BE2C (cell line): ENCODE data around the gene CDCA5.

Experiments
- DNase-seq: peaks from one replicate; pipeline ENCODE4 v3.0.0-alpha.2; 2020
- H3K27me3 ChIP-seq: fragments of 250-450 bp; sonication (Bioruptor Pico); 2 replicates; pipeline ENCODE4 v1.5.1; 2020; ENCODE audit warnings: mild to moderate bottlenecking
- H3K36me3 ChIP-seq: fragments of 250-450 bp; sonication (Bioruptor Pico); 2 replicates; pipeline ENCODE4 v1.5.1; 2020; ENCODE audit warnings: mild to moderate bottlenecking
- H3K4me1 ChIP-seq: fragments of 250-450 bp; sonication (Bioruptor Pico); 2 replicates; pipeline ENCODE4 v1.5.1; 2020
- H3K4me3 ChIP-seq: 2 replicates; pipeline ENCODE4 v1.5.1; 2011; ENCODE audit warnings: low read depth, low read length
- H3K9me3 ChIP-seq: fragments of 250-450 bp; sonication (Bioruptor Pico); 2 replicates; pipeline ENCODE4 v1.5.1; 2020
- TF ChIP-seq, protein P1 (sequence below): IDR thresholded peaks from 2 replicates; pipeline ENCODE4 v1.5.1; 2012; ENCODE audit warnings: mild to moderate bottlenecking, low read depth, low read length

CDCA5 gene

DNA sequence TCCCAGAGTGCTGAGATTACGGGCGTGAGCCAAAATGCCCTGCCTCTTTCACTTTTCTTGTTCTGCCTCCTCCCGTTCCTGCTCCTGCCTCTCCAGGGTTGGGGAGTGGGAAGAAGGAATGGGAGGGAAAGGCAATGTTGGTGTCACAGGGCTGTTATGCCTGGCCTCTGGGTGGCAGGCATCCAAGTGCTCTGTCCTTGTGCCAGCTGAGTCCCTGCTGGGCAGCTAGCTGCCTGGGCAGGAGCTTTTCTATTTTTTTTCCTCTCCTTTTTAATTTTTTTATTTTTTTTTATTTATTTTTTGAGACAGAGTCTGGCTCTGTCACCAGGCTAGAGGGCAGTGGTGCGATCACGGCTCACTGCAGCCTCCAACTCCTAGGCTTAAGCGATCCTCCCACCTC, 46.9 kb downstream of the CDCA5 start:
- TF ChIP-seq, protein P1, sequence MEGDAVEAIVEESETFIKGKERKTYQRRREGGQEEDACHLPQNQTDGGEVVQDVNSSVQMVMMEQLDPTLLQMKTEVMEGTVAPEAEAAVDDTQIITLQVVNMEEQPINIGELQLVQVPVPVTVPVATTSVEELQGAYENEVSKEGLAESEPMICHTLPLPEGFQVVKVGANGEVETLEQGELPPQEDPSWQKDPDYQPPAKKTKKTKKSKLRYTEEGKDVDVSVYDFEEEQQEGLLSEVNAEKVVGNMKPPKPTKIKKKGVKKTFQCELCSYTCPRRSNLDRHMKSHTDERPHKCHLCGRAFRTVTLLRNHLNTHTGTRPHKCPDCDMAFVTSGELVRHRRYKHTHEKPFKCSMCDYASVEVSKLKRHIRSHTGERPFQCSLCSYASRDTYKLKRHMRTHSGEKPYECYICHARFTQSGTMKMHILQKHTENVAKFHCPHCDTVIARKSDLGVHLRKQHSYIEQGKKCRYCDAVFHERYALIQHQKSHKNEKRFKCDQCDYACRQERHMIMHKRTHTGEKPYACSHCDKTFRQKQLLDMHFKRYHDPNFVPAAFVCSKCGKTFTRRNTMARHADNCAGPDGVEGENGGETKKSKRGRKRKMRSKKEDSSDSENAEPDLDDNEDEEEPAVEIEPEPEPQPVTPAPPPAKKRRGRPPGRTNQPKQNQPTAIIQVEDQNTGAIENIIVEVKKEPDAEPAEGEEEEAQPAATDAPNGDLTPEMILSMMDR = no peak
- no peak for DNase-seq

DNA sequence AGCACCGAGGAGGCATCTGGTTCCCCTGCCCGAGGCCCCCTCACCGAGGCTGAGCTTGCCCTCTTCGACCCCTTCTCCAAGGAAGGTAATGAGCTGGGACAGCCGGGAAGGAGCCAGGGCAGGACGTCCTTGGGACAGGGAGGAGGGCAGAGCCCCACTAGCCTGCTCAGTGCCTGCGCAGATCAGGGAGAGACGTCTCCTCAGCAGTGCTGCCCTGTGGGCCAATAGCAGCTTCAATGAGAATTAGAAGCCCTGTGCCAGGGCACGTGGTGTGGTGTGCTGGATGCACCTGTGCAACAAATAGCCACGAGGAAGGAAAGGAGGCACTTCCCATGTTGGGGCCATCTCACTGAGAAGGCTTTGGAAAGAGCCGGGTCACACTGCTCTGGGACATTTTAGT, 48.3 kb downstream of the CDCA5 start:
- TF ChIP-seq, protein P1 = no peak

More for the DNA sequence above, 46.9 kb downstream of the CDCA5 start:
- Histone ChIP-seq H3K27me3 (no peaks in the 10 kb centered on the region; the same call in 1 of the 2 replicates), H3K36me3 (no peaks in the 10 kb centered on the region), H3K4me3 (no peak overlapping the region), H3K9me3 (no peaks in the 10 kb centered on the region), H3K4me1 (no peaks in the 10 kb centered on the region)

DNA sequence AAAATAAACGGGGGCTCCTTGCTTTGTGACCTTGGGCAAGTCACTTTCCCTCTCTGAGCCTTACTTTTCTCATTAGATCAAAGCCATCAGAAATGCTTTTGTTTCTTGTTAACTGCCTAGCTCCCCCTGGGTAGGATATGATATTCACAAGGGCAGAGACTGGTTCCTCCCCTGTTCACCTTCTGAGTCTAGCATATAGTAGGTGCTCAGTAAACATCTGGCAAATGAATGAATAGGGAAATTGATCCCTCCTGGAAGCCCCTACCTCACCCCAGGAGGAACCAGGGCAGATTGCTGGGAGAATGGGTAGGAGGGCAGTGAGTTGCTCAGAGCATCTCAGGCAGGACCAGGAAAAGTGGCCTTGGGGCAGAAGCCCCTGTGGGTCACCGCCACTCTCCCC, 49.4 kb downstream of the CDCA5 start:
- Histone ChIP-seq H3K4me1 (no peaks in the 10 kb centered on the region), H3K36me3 (no peaks in the 10 kb centered on the region)

More for the DNA sequence above, 48.3 kb downstream of the CDCA5 start:
- Histone ChIP-seq H3K36me3 (no peaks in the 10 kb centered on the region), H3K4me1 (no peaks in the 10 kb centered on the region), H3K9me3 (no peaks in the 10 kb centered on the region), H3K27me3 (no peaks in the 10 kb centered on the region), H3K4me3 (no peak overlapping the region)
- no peak for DNase-seq

DNA sequence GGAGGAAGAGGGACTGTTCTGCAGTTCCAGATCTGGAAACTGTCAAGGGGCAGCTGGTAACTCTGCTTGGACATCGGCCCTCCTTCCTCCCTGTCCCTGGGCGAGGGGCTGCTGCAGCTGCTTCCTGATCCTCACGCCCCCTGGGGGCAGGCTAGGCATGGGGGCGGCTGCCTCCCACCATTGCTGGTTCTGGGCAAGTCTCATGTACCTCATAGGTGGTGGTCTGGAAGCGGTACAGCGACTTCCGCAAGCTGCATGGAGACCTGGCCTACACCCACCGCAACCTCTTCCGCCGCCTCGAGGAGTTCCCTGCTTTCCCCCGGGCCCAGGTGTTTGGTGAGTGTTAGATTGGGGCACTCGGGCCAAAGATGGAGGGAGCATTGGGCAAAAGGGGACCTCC, 51.6 kb downstream of the CDCA5 start:
- TF ChIP-seq, protein P1 = no peak
- no peaks in the 10 kb centered on the region for H3K9me3 ChIP-seq
- H3K4me1 ChIP-seq = no peaks in the 10 kb centered on the region
- no peaks in the 10 kb centered on the region for H3K27me3 ChIP-seq
- no peak overlapping the region for H3K4me3 ChIP-seq
- no peak for DNase-seq
- H3K36me3 ChIP-seq = no peaks in the 10 kb centered on the region

More for the DNA sequence above, 49.4 kb downstream of the CDCA5 start:
- Histone ChIP-seq H3K9me3 (no peaks in the 10 kb centered on the region), H3K4me3 (no peak overlapping the region), H3K27me3 (no peaks in the 10 kb centered on the region)
- TF ChIP-seq, protein P1 = no peak
- DNase-seq = no peak
